ENCODE data around the gene TCEAL9.
A peak's percentile ranks its signal among the peaks of the same experiment; 100 is the strongest.
"Not testable (repeated sequence)": the region's sequence is repeated elsewhere in the genome, so short reads cannot be mapped to it uniquely, and the experiment has no call there.

Gene TCEAL9, protein sequence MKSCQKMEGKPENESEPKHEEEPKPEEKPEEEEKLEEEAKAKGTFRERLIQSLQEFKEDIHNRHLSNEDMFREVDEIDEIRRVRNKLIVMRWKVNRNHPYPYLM

DNA sequence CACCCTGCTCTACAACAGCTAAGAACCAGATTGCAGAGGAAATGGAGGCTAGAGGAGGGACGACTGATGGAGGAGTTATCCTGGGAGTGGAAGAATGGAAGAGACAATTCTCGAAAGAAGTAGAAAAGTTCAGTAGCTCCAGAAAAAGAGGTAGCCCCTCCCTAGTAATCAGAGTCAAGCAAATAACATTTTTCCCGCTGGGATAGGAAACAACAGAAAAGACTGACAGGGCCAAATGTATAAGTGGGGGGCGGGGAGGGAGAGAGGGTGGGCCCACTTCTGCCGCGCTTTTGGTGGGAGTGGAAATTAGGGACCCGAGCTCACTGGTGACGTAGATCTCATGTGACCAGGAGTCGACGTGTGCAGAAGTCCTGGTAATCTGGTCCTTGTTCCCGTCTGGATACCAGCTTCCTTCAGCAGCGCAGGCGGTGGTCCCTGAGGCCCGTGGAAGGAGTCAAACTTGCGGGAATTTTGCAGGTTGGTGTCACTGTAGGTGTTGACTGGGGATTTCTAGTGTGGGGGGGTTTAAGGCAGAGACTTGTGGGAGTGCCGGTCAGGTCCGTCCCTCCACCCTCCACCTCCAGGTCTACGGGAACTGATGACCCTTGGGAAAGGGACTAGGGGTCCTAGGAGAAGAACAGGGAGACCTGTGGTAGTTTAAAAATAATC, at the start of gene TCEAL9:
TSS of gene TCEAL9 (plus strand) at position 377 of the 669 bp plus-strand sequence. CDS start 1,179 bp downstream, outside the sequence.
- no peak for DNase-seq (ENCODE audit: low read depth in 3 of 3)

DNA sequence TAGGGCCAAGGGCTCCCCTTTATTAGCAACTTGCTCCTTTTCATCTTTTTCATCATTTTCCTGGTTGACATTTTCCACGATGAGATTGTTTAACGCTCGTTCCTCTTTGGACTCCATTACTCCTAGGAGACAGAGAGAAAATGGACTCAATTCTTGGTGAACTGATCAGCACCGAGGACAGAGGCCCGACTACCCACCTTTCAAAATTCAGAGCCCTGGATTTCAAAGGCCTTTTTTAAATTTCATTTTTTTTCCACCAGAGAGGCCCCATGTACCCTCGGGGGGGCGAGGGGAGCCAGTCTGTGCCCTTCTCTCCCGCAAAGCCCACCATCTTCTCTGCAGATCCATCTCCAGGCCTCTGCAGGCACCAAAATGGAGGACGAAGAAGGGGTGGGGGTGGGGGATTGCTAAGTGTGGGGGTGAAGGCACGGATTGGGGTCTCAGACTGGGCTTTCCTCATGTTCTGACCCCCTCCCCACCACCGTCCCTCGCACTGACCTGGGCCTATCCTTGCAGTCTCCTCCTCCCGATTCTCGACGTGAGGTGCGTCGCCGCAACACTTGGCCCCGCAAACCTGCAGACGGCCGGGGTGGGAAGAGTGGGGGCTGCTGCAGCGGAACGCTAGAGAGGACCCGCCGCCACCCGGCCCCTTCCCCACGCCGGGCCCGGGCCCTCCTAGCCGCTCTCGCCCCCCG, 46.3 kb upstream of the TCEAL9 start:
- DNase-seq (ENCODE audit: low read depth in 3 of 3) = no peak

DNA sequence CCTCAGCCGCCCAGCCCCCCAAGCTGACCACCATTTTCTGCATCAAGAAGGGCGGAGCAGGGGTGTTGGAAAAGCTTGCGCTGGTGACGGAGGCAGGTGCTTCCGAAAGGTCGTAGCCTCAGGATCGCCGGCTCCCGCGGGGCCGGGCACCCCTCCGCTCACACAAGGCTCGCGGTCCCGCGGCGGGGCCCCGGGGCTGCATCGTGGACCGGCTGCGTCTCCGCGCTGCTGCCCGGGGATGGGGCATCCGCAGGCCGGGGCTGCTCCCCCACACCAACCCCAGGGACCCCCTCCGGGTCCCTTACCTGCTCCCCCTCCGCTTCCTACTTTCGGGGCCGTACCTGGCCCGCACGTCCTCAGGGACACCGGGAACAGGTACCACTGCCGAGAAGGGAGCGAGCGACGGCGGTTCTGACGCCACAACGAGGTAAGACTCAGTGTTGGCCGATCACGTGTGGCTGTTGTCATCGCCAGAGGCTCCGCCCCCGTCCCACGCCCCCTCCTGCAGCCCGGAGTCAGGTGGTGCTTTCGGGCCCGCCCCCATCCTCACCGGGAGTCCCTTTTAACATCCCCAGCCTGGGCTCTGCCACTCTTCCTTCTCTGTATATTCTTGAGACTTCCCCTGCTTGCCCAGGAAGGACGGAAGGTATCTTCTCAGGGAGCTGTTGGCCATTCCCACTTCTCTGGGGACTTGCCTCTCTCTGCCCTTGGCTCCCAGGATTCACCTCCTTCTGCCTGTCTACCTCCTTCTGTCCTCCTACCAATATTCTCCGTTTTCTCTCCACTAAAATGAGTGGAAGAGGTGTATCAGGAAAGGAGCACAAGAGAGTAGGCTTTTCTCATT, 45.5 kb upstream of the TCEAL9 start, which contains the start of gene BEX2:
TSS of gene BEX2 (minus strand) at position 436 of the 844 bp plus-strand sequence. CDS start 1,014 bp downstream, outside the sequence.
- DNase-seq (ENCODE audit: low read depth in 3 of 3) = peak; percentile 57 to 73 (median 66)

DNA sequence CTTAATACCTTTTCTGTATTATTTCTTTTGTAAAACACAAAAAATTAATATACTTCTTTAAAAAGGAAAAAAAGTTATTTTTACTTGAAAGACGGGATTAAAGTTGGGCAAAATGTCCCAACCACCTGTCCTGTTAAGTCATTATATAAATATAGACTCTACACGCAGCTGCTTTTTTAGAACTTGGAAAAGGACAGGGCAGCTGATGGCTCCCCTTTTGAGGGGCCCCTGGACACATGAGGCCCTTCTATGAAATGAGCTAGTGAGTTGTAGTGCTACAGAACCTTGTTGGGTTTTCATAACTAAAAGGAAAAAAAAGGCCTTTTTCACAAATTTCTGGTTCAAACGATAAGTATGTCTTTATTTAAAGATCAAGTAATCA, 44.9 kb upstream of the TCEAL9 start:
- no peak for DNase-seq (ENCODE audit: low read depth in 3 of 3)

DNA sequence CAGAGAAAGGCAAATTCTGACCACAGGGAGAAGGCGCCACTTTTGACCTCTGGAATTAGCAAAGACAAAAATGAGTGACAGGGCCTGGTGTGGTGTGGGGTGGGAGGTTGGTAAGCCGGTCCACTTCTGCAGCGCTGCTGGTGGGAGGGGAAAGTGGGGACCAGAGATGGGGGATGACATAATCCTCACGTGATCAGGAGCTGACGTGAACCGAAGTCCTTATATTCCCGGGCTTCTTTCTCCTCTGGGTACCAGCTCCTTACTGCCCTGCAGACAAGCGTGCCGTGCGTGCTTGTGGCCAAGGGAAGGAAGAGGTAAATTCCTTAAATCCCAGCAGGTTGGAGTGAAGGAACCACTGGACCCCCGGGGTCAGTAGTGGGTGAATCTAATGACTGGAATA, 26.3 kb upstream of the TCEAL9 start, which contains the start of gene TCEAL7:
TSS of gene TCEAL7 (plus strand) at position 249 of the 400 bp plus-strand sequence. CDS start 1,165 bp downstream, outside the sequence.
- no peak for DNase-seq (ENCODE audit: low read depth in 3 of 3)

DNA sequence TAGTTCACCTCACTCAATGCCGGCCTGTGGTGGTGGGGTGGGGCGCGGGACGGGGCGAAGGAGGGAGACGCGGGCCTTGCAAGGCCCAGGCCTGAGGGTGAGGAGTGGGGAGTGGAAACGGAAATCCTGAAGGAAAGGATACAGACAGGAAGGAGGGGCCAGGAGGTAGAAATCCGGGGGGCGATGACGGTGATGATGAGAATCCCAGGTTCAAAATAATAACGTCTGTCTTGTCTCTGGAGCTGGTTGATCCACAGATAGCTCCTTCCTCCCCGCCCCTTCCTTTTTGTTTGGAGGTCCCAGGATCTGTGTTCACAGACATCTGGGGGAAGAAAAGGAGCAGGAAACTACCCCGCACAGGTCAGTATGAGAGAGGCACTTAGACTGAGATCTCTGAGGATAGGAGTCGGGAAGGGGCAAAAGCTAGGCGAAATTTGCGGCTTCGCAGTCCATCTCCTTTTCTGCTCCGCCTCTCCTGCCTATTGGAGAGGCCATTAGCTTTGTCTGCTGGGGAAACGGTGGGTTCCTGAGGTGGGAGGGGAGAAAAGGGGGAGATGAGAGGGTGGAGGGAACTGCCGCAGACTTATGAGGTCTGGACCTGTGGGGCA, 25.5 kb upstream of the TCEAL9 start:
- DNase-seq (ENCODE audit: low read depth in 3 of 3) = no peak

DNA sequence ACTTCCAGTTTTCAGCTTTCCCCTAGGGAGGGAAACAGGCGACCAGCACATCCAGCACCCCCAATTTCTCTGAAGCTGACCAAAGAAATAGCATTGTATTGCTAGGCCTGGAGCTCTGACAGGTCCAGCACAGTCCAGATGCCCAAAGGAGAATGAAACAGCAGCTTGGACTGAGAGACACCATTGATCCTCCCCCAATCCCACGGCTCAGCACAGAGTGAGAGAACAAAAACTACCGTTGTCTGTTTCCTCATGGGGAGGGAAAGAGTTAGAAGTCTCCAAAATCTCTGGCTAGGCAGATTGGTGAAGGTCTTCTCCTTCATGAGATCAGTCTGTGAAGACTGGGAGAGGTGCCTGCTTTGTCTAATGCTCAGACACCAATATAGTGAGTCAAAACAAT, 17.6 kb upstream of the TCEAL9 start:
- no peak for DNase-seq (ENCODE audit: low read depth in 3 of 3)

DNA sequence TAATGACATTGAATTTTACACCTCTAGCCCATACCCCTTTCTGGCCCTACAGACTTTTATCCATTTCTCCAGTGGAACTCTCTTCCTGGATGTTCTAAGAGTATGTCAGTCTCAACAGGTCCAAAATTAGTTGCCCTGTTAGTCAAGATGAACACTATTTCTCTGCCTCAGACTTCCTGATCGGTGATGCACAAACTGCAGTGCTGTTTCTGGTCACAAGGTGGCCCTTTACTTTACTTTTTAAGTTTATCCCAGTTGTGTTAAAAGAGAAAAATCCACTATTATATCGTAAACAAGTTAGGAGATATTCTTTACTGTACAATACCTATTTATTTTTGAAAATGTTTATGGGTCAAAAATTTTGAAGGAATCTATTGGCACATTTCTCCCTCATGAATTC, 13.2 kb upstream of the TCEAL9 start:
- DNase-seq (ENCODE audit: low read depth in 3 of 3) = peak in 1 of 3 donors; percentile 16

DNA sequence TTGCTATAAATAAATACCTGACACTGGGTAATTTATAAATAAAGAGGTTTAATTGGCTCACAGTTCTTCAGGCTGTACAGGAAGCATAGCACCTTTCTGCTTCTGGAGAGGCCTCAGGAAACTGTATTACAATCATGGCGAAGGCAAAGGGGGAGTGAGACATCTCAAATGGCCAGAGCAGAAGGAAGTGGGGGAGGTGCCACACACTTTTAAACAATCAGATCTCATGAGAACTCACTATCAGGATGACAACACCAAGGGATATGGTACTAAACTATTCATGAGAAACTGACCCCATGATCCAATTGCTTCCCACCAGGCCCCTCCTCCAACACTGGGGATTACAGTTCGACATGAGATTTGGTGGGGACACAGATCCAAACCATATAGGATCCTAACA, 11.7 kb upstream of the TCEAL9 start:
- DNase-seq (ENCODE audit: low read depth in 3 of 3) = no peak

DNA sequence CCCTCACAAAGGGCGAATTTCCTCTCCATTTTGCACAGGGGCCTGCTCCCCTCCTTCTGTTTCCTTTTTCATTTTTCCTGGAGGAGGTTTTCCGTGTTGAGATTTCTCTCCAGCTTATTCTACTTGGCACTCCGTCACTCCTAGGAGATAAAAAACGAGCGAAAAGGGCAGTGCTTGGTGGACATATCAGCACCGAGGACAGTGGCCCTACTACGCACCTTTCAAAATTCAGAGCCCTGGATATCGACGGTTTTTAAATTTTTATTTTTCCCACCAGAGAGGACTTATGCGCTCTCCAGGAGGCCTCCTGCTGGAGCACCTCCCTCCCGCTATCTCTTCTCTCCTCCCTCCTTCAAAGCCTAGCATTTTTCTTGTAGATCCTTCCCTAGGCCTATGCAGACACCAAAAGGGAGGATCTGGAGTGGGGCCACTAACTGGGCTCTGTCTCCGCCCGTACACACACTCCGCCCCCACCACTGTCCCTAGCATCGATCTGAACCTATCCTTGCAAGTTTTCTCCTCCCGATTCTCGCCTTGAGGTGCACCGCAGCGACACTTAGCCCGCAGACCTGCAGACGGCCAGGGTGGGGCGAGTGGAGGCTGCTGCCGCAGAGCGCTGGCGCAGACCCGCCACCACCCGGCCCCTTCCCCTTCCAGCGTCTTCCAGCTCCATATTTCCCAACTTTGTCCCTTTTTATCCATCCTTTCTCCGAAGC, 8.5 kb upstream of the TCEAL9 start:
- DNase-seq (ENCODE audit: low read depth in 3 of 3) = no peak

DNA sequence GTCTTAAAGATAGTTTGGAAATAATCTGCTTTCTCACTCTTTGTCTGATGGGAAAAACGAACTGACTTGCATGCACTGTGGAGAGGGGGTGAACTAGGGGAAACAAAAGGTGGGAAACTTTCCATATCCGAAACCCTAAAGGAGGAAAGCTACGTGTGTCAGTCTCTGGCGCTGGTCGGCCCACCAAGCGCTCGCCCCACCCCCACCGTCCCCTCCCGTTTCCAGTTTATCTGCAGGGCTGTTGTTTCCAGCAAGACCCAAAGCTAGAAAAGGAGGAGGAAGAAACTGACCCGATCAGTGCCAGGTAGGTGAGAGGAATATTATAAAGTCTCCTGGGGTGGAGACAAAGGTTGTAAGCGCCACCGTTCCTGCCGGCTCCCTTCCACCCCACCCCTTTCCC, 552 bp downstream of the TCEAL9 start:
- DNase-seq (ENCODE audit: low read depth in 3 of 3) = no peak

DNA sequence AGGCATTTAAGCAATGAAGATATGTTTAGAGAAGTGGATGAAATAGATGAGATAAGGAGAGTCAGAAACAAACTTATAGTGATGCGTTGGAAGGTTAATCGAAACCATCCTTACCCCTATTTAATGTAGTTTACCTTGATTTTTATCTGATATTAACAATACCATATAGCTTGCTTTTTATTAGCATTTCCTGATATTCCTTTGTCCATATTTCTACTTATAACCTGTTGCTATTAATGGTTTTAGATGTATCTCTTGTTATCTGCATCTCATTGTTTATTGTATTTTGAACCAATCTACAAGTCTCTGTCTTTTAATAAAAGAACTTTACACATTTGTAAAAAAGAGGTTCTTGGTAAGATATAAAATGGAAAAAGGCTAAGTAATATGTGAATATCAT, 1.6 kb downstream of the TCEAL9 start:
- DNase-seq (ENCODE audit: low read depth in 3 of 3) = no peak

DNA sequence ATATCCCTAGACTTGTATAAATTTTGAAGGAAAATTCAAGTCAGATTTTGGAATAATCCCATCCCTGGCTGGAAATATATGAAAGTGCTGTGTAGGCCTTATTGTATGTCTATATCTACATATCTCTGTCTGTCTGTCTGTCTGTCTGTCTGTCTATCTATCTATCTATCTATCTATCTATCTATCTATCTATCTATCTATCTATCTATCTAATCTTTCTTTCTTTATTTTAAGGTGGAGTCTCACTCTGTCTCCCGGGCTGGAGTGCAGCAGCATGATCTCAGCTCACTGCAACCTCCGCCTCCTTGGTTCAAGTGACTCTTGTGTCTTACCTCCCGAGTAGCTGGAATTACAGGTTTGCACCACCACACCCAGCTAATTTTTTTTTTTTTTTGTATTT, 3.3 kb downstream of the TCEAL9 start:
- DNase-seq (ENCODE audit: low read depth in 3 of 3) = not testable (repeated sequence)

DNA sequence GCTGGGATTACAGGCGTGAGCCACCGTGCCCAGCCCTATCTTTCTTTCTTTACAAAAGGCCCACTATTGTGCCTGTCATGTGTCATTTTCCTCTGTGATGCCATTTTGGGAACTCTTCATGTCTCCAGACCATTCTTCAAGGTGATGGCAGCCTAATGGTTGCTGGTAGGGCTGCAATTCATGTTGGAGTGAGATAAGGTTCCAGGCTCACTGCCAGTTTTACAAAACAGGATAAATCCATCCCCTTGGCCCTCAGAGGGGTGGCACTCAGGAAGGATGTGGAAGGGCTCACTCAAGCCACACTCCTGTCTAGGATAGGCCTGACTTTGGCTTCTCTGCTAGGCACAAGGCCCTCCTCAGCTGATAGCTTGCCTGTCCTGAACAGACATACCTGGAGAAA, 3.8 kb downstream of the TCEAL9 start:
- no peak for DNase-seq (ENCODE audit: low read depth in 3 of 3)

DNA sequence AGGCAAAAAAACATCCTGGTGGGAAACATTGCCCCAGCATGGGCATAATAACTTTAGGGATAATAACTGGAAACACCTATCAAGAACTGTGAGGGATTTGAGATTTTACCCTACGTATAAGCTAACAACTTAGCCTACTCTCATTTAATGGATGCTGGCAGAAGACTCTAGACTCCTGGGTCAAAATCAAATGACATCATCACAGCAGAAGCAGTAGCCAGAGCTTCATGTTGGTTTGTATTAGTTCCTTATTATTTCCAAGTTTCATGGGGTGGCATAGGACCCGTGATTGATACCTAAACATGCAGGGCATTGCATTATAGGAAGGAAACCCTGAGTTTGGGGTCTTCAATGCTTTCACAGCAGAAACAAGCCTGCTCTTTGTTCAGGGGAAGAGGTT, 4.6 kb downstream of the TCEAL9 start:
- no peak for DNase-seq (ENCODE audit: low read depth in 3 of 3)

DNA sequence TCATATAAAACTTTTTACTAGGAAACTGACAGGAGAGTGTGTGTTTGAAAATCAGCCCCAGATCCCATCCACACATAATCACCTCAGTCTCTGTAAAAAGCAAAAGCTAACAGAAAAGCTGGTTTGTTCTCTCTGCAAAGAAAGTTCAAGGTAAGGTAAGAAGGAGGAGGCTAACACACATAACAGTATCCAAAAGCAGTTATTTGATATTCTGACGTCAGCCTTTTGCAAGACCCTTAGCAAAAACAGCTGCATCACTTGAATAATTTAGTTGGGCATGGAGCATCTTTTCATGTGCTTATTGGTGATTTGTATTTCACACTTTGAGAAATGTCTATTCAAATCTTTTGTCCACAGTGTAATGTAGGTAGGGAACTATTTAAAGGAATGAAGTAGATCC, 5.5 kb downstream of the TCEAL9 start:
- DNase-seq (ENCODE audit: low read depth in 3 of 3) = no peak

DNA sequence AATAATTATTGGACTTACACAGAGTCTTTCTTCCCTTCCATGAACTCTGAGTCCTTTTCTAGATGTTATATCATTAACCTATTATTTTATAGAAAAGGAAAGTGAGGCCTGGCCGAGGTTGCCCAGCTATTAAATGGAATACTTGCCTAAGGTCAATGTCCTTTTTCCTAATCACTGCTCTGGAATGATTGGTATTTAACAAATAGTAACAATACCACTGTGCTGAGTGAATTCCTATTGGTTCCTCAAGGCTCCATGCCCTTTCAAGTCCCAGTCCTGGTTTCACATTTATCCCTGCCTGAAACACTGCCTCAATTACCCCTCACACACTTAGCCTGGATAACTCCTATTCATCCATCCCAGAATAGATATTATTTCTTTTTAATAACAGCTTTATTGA, 6.2 kb downstream of the TCEAL9 start:
- DNase-seq (ENCODE audit: low read depth in 3 of 3) = no peak

DNA sequence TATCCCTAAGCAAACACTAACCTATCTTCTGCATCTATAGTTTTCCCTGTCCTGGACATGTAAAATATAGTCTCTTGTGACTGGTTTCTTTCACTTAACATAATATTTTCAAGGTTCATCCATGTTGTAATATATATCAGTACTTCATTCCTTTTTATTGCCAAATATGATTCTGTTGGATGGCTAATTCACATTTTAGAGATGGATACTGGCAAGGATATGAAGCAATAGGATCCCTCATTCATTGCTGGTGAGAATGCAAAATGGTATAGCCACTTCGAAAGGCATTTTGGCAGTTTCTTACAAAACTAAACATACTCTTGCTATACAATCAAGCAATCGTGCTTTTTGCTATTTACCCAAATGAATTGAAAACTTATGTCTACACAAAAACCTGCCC, 6.7 kb downstream of the TCEAL9 start:
- no peak for DNase-seq (ENCODE audit: low read depth in 3 of 3)

DNA sequence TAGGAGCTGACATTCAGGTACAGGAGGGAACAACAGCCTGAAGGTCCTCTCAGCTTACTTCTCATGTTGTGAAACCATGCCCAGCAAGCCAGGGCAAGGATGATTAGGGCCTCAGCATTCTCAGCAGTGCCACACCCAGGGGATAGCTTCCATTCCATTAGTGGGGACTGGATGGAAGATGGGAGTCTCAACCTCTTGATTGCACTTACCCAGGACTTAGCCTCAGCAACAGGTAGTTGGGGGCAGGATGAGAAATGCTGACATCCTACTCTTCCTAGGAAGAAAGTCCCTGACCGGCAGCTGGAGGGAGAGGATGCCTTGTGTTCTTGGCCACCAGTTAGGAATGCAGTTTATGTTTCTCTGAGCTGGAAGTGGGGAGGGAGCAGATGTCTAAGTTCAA, 11.2 kb downstream of the TCEAL9 start:
- DNase-seq (ENCODE audit: low read depth in 3 of 3) = no peak

DNA sequence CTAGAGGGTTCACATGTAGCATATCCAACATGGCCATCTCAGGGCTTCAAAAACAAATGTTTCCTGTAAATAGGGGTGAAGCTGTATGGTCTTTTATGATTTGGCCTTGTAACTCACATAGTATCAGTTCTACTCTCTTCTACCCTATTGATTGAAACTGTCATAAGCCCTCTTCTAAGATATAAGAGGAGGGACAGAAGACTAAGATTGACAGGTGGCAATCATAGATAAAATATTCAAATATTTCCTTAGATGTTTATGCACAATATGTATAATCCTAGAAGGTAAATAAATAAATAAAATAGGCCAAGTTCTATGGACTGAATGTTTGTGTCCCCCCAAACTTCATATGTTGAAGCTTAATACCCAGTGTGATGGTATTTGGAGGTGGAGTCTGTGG, 13.2 kb downstream of the TCEAL9 start:
- DNase-seq (ENCODE audit: low read depth in 3 of 3) = no peak

DNA sequence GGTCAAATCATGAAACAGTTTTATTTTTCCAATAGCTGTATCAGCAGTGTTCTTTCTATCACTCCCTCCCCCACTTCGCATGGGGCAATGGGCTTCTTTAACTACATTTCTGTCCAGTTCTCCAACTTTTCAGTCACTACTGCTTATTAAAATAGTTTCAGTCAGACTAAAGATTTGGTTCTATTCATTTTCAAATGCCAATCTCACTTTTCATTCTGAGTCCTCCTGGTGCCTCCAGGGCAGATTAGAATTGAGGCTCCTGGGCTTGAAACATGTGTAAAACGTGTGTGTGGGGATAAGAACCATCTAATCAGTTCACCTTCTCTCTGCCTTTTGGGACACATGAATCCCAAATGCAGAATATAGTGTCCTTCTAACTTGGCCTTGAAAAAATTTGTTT, 16.6 kb downstream of the TCEAL9 start:
- no peak for DNase-seq (ENCODE audit: low read depth in 3 of 3)
